CMK (cell line): ENCODE measurements around the gene FSHR.
A peak's percentile ranks its signal among the peaks of the same experiment; 100 is the strongest.

Source experiments
- DNase-seq: peaks from one replicate; pipeline ENCODE4 v3.0.0-alpha.2; 2010; ENCODE audit warnings: low read depth

The FSHR gene

GRCh38 chr2:48954311-48954710 is 200.0 kb downstream of the FSHR start:
- no peak for DNase-seq

DNA sequence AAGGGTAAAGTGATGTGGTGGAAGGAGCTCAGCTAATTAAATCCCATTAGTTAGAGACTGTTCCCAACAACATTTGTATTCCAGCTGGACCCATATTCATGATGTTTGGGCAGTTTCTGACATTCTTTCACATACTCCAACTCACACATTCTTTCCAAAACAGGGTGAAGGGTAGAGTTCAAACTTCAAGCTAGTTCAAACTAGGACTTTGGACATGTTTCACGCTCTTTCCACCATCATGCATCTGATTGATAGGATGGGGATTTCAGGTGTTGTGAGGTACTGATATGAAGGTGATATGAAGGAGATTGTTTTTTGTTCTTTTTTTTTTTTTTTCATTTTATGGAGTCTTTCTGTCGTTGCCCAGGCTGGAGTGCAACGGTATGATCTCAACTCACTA is 201.7 kb downstream of the FSHR start:
- no peak for DNase-seq

- no peak for DNase-seq
Measured at GRCh38 chr2:48952143-48952542, 202.2 kb downstream of the FSHR start.

DNA sequence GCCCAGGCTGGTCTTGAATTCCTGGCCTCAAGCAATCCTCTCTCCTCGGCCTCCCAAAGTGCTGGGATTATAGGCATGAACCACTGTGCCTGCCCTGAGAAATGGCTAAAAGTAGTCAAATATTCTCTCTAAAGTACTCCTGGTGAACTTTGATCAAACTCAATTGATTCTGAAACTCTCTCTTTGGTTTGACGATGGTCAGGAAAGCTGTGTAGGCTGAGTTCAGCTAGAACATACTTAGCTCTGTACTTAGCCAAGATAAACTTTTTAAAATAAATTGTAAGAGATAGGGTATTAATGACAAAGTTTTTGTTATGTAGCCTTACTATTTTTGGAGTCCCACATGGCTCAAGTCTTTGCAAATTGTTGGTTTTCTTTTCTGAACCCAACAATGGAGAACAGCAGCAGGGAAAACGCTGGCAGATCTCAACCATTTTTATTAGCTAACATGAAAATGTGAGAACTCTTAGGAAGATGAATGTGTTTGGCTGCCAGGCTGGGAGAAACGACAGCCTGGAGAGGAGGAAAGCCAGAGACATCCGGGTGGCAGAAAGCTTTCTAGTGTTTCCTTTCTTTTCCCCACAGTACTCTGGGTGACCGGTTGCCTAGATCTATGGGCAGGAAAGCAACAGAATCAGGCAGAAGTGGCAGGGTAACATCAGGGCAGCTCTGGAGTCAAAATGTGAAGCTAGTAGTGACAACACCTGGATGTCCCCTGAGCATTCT is 205.8 kb downstream of the FSHR start:
- no peak for DNase-seq

DNA sequence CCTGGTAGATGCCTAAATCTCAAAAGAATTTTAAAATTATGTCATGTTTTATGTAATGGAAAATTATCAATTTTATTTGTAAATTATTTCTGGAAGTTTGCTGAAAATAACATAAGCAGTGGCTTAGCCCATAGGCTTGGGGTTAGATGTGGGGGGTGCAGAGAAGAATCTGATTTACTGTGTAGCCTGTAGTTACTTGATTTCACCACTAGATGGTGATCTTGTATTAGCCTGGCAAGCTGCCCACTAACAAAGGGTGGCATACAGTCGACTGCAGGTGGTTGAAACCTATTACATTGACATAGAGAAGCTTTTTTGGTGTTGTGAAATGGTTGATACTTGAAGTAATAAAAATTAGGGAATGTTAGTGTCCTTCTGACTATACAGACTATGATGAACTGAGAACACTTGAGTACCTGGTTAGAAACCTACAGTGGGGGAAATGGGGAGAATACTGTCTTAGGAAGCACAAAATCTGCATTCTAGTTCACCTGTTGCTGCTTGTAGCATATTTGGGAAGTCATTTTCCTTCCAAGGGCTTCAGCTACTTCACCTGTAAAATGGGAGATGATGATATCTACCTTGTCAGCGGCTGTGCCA is 207.8 kb downstream of the FSHR start:
- DNase-seq = peak; percentile 32

DNA sequence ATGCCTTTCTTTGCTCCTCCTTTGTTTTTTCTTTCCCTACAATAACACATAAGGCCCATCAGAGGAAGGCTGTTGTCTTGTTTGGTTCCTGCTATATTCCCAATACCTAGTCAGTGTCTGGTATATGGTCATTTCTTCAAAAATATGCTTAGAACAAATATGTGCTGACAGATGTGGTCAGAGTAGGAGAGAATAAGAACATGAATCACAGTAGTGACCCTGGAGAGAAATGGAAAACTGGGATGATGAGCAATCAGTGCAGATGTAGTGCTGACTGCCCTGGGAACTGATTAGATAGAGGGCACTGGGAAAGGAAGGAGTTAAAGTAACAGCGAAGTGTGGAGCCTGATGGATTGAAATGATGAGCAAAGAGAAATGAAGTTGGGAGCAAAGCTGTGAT is 209.4 kb downstream of the FSHR start:
- DNase-seq = no peak

DNA sequence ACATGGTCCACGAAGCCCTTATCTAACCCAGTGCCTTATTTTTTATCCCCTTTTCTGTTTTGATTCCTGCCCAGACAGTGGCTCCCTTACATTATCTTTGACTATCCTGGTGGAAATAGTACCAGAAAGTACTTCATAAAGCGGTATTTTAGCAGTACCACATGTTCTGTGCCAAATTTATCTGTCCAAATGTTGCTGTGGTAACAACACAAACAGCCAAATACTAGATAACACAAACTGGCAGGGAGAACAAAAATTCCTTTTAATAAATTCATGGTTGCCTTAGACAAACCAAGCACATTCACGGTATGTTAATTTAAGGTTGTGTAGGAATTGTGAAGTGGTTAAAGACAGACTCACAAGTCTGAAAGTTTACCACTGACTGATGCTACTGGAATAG is 210.9 kb downstream of the FSHR start:
- DNase-seq = no peak

DNA sequence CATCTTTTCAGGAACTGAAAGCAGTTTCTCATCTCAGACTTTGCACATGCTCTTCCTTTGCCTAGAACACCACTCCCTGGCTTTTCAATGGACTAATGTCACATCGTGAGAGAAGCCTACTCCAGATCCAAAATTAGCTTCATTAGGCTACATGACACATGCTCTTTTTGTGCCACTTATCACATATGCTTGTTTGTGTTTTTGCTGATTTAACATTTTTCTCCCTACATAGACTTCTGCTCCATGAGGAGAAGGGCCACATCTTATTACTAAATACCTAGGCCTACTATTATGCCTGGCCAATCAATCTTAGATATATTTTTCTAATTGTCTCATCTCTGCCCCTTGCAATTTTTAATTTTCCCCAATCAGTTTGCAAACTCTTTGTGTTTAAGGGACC is 212.4 kb downstream of the FSHR start:
- DNase-seq = no peak

GRCh38 chr2:48941456-48941855 is 212.9 kb downstream of the FSHR start:
- DNase-seq = no peak

DNA sequence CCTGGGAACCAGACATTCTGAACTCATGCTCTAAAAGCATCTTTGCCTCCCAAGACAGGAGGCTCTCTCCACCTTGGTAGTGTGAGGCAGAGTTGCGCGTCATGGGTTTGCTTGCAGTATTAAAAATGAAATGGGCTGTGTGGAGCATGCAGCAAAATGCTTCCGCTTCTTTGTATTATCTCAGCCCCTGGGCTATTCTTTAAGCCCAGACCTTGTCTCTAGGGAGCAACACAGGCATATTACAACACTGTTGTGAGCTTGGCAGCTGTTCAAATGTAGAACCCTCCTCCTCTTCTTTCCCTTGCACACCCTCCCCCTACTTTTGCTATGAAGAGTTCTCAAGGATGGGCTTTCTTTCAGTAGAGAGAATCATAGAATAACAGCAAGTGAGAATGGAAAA is 213.7 kb downstream of the FSHR start:
- DNase-seq = no peak

DNA sequence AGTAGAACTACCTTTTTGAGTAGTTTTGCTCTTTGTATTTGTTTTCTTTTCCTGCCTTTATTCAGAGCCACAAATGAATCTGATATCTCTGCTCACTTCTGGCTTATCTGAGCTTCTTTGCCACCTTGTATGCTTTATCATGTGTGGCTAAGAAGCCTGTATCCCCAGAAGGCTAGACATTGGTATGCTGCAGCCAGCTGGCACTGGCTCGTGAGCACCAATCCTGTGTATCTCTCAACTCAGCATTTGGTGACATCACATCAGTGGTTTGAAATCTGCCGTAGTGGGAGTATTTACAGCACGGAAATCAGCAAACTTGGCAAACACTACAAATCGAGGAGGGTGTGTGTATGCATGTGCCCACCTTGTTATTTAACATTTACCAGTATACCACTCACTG is 215.1 kb downstream of the FSHR start:
- no peak for DNase-seq

GRCh38 chr2:48938231-48938630 is 216.1 kb downstream of the FSHR start:
- no peak for DNase-seq

- DNase-seq = no peak
Measured at GRCh38 chr2:48934807-48935206, 219.5 kb downstream of the FSHR start.

DNA sequence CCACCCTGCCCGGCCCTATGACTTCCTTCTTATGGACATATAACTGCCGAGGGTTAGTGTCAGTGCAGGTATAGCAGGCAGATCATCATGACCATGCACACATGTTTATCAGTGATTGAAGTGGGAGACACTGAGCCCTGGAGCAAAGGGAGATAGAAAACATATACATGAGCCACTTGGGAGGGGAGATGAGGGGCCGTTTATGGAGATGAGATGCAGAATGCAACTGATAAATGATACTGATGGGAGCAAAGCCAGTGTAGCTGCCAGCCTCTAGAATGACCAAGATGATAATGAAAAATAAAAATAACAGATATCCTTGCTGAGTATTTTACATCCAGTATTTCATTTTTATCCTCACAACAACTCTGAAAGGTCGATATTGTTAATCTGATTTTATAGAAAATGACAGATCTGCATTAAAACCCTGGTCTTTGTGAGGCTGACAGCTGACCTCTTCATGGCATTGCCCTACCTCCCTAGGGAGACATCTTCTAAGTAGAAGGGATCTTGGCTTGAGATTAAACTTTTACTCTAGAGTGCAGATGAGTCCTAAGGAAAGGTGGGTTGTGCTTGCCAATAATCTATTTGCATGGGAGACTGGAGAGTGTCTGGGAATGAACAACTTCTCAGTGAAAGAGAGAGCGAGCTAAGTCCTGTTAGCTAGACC is 220.4 kb downstream of the FSHR start:
- DNase-seq = no peak

DNA sequence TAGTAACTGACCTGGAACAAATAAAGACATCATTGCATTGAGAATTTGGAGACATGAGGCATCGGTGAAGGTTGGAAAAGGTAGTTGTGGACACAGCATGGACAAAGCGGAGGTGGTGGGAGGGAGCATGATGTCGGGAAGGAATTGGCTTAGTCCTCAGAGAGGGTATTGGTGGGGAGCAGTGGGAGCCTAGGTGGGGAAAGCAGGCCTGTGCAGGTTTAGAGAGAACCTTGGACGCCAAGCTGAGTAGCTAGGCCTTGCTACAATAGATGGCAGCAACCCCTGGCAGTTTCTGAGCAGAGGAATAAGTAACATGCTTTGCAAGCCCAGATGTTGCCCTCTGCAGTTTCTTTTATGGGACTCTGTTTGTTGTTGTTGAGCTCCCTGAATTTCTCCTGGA is 221.6 kb downstream of the FSHR start:
- no peak for DNase-seq

GRCh38 chr2:48929571-48930301 is 224.6 kb downstream of the FSHR start:
- no peak for DNase-seq

DNA sequence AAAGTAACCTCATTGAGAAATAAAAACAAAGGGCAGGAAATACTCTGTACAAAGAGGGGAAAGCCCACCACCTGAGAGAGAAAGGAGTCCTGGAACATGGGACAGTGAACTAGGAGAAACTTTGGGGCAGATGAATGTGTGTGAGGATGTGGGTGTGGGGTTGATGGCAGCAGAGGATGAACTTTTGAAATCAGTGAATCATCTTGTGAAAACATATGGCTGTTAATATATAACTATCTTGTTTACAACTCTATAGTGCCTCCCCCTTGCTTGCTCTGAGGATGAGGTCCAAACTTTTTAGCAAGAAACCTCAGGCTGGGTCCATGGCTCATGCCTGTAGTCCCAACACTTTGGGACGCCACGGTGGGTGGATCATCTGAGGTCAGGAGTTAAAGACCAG is 227.0 kb downstream of the FSHR start:
- DNase-seq = no peak

- no peak for DNase-seq
Measured at GRCh38 chr2:48915884-48916283, 238.4 kb downstream of the FSHR start.

- no peak for DNase-seq
Measured at GRCh38 chr2:48915227-48915626, 239.1 kb downstream of the FSHR start.

GRCh38 chr2:48914477-48915089 is 239.7 kb downstream of the FSHR start:
- no peak for DNase-seq
